ENCODE measurements around the gene IL17A. TPM values are rescaled to one million over a fixed set of nuclear protein-coding genes. Genes with fewer than 3 reads are reported as not detected.

Gene IL17A
- total and polyA plus RNA-seq, 10 donors: not detected

Small RNAs within 50 kb of the gene (microRNA-seq; reads per million reads assigned to microRNA genes)
- gene MIR133B: 0 to 0.36 (median 0) reads per million in 3 donors
- 0 to 0.35 (median 0) reads per million in 3 donors for gene MIR206

Small RNAs within 50 kb of the gene (small RNA-seq; reads per million reads assigned to genes)
- 0 reads per million in 4 donors for gene MIR133B
- gene MIR206: 0 reads per million in 4 donors

Other genes starting within 250 kb of the IL17A start
- not detected for gene PKHD1, start 98.8 kb upstream of the IL17A start, total RNA-seq
- not detected for gene PKHD1, start 98.8 kb upstream of the IL17A start, polyA plus RNA-seq
- not detected for gene IL17F, start 58.1 kb downstream of the IL17A start, total RNA-seq
- gene IL17F, start 58.1 kb downstream of the IL17A start, polyA plus RNA-seq: not detected
- 10 to 100 TPM; 32.3 to 48.6 (median 36.8) TPM for gene MCM3, start 98.4 kb downstream of the IL17A start, total RNA-seq
- 10 to 100 TPM; 21.1 to 36.5 (median 29.4) TPM for gene MCM3, start 98.4 kb downstream of the IL17A start, polyA plus RNA-seq
- gene PAQR8, start 175.8 kb downstream of the IL17A start, total RNA-seq: 10 to 100 TPM in 4 of 7 donors, 1 to 10 TPM in 3; 8.3 to 13.3 (median 11.3) TPM
- 1 to 10 TPM; 3.5 to 4.5 (median 4.3) TPM for gene PAQR8, start 175.8 kb downstream of the IL17A start, polyA plus RNA-seq
- 10 to 100 TPM in 6 of 7 donors, 1 to 10 TPM in 1; 9.3 to 29.4 (median 16.7) TPM for gene EFHC1, start 234.0 kb downstream of the IL17A start, total RNA-seq
- 10 to 100 TPM; 11.2 to 40.3 (median 16.9) TPM for gene EFHC1, start 234.0 kb downstream of the IL17A start, polyA plus RNA-seq

All from spleen (tissue), 11 donors.